GM12865 (cell line): ENCODE data around the gene DNAJC27.
"Not testable (repeated sequence)": the region's sequence is repeated elsewhere in the genome, so short reads cannot be mapped to it uniquely, and the experiment has no call there.

Source experiments
- DNase-seq: peaks from one replicate; pipeline ENCODE4 v3.0.0; 2010; ENCODE audit warnings: low read depth
- H3K4me3 ChIP-seq: 2 replicates; pipeline ENCODE4 v1.5.1; 2011; ENCODE audit warnings: mild to moderate bottlenecking, low read depth, low read length, control low read depth
- TF ChIP-seq, protein P1 (sequence below): IDR thresholded peaks from 2 replicates; pipeline ENCODE4 v1.5.1; 2011; ENCODE audit warnings: low read length, control low read depth, low read depth, inconsistent platforms; ENCODE audit not compliant: insufficient read depth; ENCODE audit errors: missing control alignments

DNAJC27 gene

DNA sequence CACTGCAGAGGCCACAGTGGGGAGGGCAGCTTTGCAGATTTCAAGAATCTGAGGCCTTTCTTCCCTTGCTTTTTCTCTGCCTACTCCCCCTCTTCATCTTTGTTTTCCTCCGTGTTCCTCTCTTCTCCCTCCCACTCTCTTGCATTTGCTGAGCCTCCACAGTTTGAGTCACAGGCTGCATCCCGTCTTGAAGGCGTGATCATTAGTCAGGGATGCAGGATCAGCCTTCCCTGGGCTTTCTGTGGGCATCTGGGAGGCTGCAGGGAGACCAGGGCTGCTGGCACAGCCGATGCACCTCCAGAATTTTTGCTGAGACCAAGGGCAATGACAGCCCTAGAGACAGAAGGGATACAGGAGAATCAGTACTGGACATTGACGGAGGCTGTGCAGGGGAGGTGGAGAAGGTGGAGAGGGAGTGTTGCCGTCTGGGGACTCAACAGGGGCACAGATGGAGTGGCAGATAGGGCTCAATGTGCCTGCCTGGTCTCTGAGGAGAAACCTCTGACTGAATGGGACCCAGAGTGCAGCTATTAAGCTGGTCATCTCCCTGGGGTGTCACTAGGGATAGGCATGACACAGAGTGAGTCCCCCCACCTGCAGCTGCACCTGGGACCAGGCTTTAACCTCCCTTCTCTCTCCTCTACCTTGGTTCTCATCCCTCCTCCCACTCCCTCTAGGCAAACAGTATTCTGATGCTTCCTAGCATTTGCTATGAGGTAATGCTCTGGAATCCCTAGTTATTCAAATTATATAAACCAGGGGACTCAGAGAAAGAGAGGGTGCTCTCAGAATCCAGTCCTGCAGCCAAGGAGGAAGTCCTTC lies 29.0 kb upstream of the DNAJC27 start:
- no peak overlapping the region for H3K4me3 ChIP-seq
- TF ChIP-seq, protein P1, sequence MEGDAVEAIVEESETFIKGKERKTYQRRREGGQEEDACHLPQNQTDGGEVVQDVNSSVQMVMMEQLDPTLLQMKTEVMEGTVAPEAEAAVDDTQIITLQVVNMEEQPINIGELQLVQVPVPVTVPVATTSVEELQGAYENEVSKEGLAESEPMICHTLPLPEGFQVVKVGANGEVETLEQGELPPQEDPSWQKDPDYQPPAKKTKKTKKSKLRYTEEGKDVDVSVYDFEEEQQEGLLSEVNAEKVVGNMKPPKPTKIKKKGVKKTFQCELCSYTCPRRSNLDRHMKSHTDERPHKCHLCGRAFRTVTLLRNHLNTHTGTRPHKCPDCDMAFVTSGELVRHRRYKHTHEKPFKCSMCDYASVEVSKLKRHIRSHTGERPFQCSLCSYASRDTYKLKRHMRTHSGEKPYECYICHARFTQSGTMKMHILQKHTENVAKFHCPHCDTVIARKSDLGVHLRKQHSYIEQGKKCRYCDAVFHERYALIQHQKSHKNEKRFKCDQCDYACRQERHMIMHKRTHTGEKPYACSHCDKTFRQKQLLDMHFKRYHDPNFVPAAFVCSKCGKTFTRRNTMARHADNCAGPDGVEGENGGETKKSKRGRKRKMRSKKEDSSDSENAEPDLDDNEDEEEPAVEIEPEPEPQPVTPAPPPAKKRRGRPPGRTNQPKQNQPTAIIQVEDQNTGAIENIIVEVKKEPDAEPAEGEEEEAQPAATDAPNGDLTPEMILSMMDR = no peak
- DNase-seq = no peak

DNA sequence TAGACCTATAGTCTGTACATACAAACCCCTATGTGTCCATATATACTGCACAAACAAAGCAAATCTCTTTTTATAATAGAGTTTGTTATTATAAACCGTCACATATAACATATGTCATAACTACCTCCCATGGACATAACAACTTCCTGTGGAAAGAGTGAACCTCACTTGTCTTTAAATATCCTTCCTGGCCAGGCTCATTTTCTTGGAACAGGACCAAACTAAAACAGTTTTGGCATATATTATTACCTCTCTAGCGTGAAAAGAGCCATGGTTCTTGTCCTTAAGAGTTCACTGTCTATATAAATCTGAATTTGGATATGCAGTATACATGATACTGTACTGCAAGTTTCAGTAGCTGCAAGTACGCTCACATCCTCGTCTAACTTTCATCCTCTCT lies 28.3 kb upstream of the DNAJC27 start:
- H3K4me3 ChIP-seq = no peak overlapping the region
- no peak for DNase-seq
- TF ChIP-seq, protein P1 = no peak

DNA sequence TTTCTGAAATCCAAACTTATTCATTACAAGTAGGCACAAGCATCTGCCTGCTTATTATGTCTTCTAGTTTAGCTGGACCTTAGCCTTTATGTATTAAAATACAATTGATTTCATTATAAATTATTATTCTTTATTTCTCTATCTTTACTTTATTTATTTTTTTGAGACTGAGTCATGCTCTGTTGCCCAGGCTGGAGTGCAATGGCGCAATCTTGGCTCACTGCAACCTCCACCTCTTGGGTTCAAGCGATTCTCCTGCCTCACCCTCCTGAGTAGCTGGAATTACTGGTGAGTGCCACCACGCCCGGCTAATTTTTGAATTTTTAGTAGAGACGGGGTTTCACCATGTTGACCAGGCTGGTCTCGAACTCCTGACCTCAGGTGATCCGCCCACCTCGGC lies 27.3 kb upstream of the DNAJC27 start:
- DNase-seq, H3K4me3 ChIP-seq: not testable (repeated sequence)

DNA sequence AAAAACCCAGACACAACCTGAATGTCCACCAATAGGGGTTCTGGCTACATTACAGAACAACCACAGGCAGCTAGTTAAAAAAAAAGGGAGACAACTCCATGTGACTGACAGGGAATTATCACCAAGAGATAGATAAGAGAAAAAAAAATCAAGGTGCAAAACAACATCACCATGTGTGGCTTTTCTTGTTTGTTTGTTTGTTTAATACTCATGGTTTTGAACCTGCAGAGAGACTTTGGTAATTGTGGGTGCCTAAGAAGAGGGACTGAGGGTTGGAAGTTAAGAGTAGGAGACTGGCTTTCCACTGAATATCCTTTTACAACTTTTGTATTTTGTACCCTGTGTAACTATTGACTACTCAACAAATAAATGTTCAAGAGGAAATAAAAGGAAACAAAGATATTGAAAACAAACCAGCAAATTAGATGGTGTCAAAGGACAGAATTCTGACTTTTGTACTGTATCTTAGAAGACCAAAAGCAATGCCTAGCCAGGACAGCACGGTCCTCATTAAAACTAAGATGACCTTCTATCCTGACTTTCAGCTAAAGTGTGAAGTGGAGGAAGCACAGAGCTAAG lies 22.5 kb upstream of the DNAJC27 start:
- no peak overlapping the region for H3K4me3 ChIP-seq
- TF ChIP-seq, protein P1 = no peak
- DNase-seq = no peak

DNA sequence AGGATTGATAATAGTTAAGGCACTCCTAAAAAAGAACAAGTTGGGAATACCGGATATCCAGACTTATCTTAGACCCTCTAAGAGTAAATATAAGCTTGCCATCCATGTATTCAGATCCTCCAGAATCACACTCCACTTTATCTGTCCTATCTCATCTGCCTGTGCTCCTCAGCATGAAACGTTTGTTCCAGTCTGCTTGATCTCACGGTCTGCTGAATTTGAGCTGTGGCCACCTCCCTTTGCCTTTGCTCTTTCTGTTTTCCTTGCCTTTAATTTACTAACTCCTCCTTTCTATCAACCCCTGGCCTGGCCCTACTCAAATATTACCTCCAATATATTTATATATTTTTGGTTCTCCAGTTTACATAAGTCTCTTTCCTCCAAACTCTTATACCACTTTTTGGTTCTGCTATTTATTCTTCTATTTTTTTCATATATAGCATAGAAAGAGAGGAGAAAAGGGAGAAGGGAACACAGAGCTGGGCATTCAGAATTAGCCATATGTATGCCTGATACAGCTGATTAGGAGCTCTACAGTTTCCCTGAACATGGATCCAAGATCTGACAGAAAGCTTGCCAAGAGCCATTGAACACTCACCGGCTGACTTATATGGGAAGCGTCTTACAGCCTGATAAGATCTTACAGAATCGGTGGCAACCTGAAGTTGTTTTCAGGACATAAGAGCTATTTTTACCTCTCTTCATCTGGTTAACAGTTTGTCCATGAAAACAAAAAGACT lies 21.8 kb upstream of the DNAJC27 start:
- DNase-seq = no peak
- H3K4me3 ChIP-seq = no peak overlapping the region
- TF ChIP-seq, protein P1 = no peak

DNA sequence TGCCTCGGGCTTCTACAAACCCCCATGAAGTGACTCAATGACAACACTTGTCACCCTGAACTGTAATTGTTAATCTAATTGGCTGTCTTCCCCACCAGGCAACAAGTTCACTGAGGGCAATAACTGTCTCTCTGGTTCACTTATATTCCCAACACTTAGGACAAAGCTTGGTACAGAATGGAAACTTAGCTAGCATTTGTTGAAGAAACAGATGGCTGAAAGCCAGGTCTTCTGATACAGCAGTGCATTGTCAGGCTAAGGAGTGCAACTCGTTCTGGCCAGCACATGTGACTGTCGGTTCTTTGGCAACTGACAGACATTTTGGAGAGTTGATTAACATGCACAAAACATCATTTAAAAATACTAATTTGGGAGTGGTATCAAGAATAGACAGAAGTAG lies 14.6 kb upstream of the DNAJC27 start:
- H3K4me3 ChIP-seq = no peak overlapping the region
- TF ChIP-seq, protein P1 = no peak
- no peak for DNase-seq

DNA sequence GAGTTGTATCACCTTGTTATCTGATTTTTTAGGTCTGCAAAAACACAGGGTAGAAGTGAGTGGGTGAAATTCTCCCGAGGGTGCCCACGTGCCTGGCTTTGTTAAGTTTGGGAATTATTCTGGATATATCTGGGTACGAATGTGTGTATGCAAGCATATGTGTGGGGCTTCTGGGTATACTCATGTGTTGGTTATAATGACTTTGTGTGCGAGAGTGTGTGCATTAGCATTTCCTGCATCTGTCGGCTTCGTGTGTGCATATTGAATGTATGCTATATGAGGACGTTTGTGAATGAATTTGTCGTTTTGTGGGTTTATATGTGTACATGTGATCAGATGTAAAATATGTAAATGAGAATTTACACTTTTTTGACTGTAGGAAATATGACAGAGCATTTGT lies 13.8 kb upstream of the DNAJC27 start:
- TF ChIP-seq, protein P1 = no peak
- no peak overlapping the region for H3K4me3 ChIP-seq
- no peak for DNase-seq
